22Rv1 (cell line): ENCODE results near the gene CCM2.

Source experiments
- CTCF ChIP-seq: fragments of 450-650 bp; IDR thresholded peaks from 2 replicates; pipeline ENCODE4 v1.5.1; 2017; ENCODE audit warnings: mild to moderate bottlenecking
- ZFX ChIP-seq: fragments of 450-650 bp; IDR thresholded peaks from 2 replicates; pipeline ENCODE4 v1.6.1; 2017; ENCODE audit warnings: antibody characterized with exemption, borderline replicate concordance

GRCh38 chr7:45020915-45021314 lies 20.9 kb downstream of the CCM2 start:
- TF ChIP-seq CTCF = no peak
- no peak for TF ChIP-seq ZFX
